Transverse colon (tissue), 4 donors: ENCODE measurements around the gene CBFA2T2. TPM values are rescaled to one million over a fixed set of nuclear protein-coding genes. Genes with fewer than 3 reads are reported as not detected.

Source experiments
- DNase-seq: peaks from one replicate; pipeline ENCODE4 v3.0.0-alpha.2; 2019
- H3K27ac ChIP-seq, 4 donors: fragments of 200-600 bp; sonication (generic); 2 replicates each; pipeline ENCODE4 v1.5.1; 2016 to 2018; ENCODE audit warnings: inconsistent platforms in 4 of 4
- H3K27me3 ChIP-seq: fragments of 200-600 bp; sonication (generic); 2 replicates; pipeline ENCODE4 v1.5.1; 2017; ENCODE audit warnings: inconsistent platforms
- H3K36me3 ChIP-seq, 4 donors: fragments of 200-600 bp; sonication (generic); 2 replicates each; pipeline ENCODE4 v1.5.1; 2017 to 2019; ENCODE audit warnings: inconsistent platforms in 4 of 4
- H3K4me1 ChIP-seq, 4 donors: fragments of 200-600 bp; sonication (generic); 2 replicates each; pipeline ENCODE4 v1.5.1; 2017 to 2020; ENCODE audit warnings: inconsistent platforms in 4 of 4
- H3K4me3 ChIP-seq, 4 donors: fragments of 200-600 bp; sonication (generic); 1 replicate in 1 of 4; 2 replicates in 3 of 4; pipeline versions ENCODE4 v1.5.1 to v1.6.1; 2017 to 2019; ENCODE audit warnings: inconsistent platforms in 4 of 4
- H3K9me3 ChIP-seq, 2 donors: fragments of 200-600 bp; sonication (generic); 2 replicates each; pipeline ENCODE4 v1.5.1; 2017 to 2019; ENCODE audit warnings: inconsistent platforms in 2 of 2
- CTCF ChIP-seq, 5 experiments: fragments of 200-600 bp in 3 of 5; fragments of 450-650 bp in 2 of 5; sonication (generic) in 3 of 5; IDR thresholded peaks; 1 replicate in 2 of 5; 2 replicates in 3 of 5; pipeline ENCODE4 v1.5.1; 2016 to 2017; ENCODE audit warnings: antibody characterized with exemption in 5 of 5, inconsistent platforms in 3 of 5, mild to moderate bottlenecking in 2 of 5, moderate library complexity in 1 of 5
- EP300 ChIP-seq: sonication (generic); formaldehyde crosslinking; IDR thresholded peaks from one replicate; pipeline ENCODE4 v1.6.1; 2017; ENCODE audit warnings: antibody characterized with exemption, low read depth
- POLR2A ChIP-seq: fragments of 450-650 bp; IDR thresholded peaks from one replicate; pipeline ENCODE4 v1.6.1; 2016; ENCODE audit warnings: antibody characterized with exemption, mild to moderate bottlenecking, moderate library complexity
- POLR2AphosphoS5 ChIP-seq, 3 donors: sonication (generic); formaldehyde crosslinking; IDR thresholded peaks; one replicate each; pipeline ENCODE4 v1.6.1; 2016; ENCODE audit warnings: antibody characterized with exemption in 3 of 3
- WGBS, 2 donors: methylation state at CpG; one replicate each; pipeline ENCODE4 v1.1.5; 2018; ENCODE audit warnings: low coverage in 1 of 2; 5-methylcytosine and 5-hydroxymethylcytosine counted together
- in situ Hi-C, 4 donors: fragments of 200-750 bp; cut with MboI; loops; one replicate each; pipeline versions ENCODE4 v1.15.0 to v1.15.1; 2017; ENCODE audit warnings: low sequenced_read_pairs in 3 of 4, low pct_ligation_motif_present in 1 of 4, low pct_unique_long_range_greater_than_20kb in 1 of 4
- intact Hi-C: fragments of 100-400 bp; cut with DNase I; formaldehyde crosslinking; loops from one replicate; pipeline ENCODE4 v1.15.1; 2023; ENCODE audit warnings: low total_unique reads
- total RNA-seq, 4 donors: library from RNA; depleted of rRNA; stranded (reverse); fragments of >200 nt; gene quantifications; one replicate each; pipeline ENCODE4 v1.1.0, GENCODE V29; 2016

Gene CBFA2T2
- total RNA-seq, 4 donors from 2014 or later: 35.8 to 62.3 (median 46.6) TPM

- intact Hi-C loops (loop anchor here (2.0 kb wide), 1 partner anchor 57 kb away; the partner anchor contains the start of gene PXMP4), in situ Hi-C loops (no loop called here)
- Histone ChIP-seq H3K9me3 (no peaks in the 10 kb centered on the region), H3K27ac (peak overlapping the region; percentile 87 to 90 (median 89)), H3K4me3 (peak overlapping the region; percentile 32 to 71 (median 52)), H3K27me3 (no peaks in the 10 kb centered on the region), H3K4me1 (peaks cover 15 to 40% (median 32%) of the 10 kb centered on the region in 4 donors), H3K36me3 (peaks cover 0 to 4% (median 1%) of the 10 kb centered on the region in 4 donors)
- peak; percentile 70 for TF ChIP-seq POLR2A
- peak in 1 of 5 experiments; percentile 22 for TF ChIP-seq CTCF (IDR thresholded peaks at IDR 0.05)
- TF ChIP-seq POLR2AphosphoS5 (IDR thresholded peaks at IDR 0.05): peak; percentile 48 to 82 (median 79)
- no peak for TF ChIP-seq EP300
- DNase-seq: peak; percentile 89
- WGBS, 2 donors: 1% methylated on average over 29 of the region's 84 CpGs; no CpG with 5 or more reads in 1 of the 2 donors
Observed at GRCh38 chr20:33663161-33664084, 173.5 kb downstream of the CBFA2T2 start.

GRCh38 chr20:33664085-33664761 is 174.3 kb downstream of the CBFA2T2 start:
- no peaks in the 10 kb centered on the region for H3K27me3 ChIP-seq
- no peak for TF ChIP-seq EP300
- no peak for TF ChIP-seq POLR2AphosphoS5 (IDR thresholded peaks at IDR 0.05)
- TF ChIP-seq CTCF (IDR thresholded peaks at IDR 0.05): no peak
- TF ChIP-seq POLR2A: no peak
- H3K36me3 ChIP-seq: peaks cover 0 to 5% (median 1%) of the 10 kb centered on the region in 4 donors
- peak overlapping the region; percentile 32 to 71 (median 52) for H3K4me3 ChIP-seq
- H3K4me1 ChIP-seq: peaks cover 15 to 42% (median 34%) of the 10 kb centered on the region in 4 donors
- in situ Hi-C loops (no loop called here), intact Hi-C loops (no loop called here)
- 37 to 86% methylated on average over 1 to 9 of the region's 9 CpGs for WGBS, 2 donors
- peak overlapping the region; percentile 87 to 90 (median 89) for H3K27ac ChIP-seq
- no peaks in the 10 kb centered on the region for H3K9me3 ChIP-seq
- no peak for DNase-seq

- Histone ChIP-seq H3K27ac (peak overlapping the region in 2 of 4 donors; percentile 90), H3K4me3 (no peak overlapping the region), H3K36me3 (peaks cover 0 to 5% (median 0%) of the 10 kb centered on the region in 4 donors), H3K9me3 (no peaks in the 10 kb centered on the region), H3K27me3 (no peaks in the 10 kb centered on the region), H3K4me1 (peaks cover 15 to 42% (median 34%) of the 10 kb centered on the region in 4 donors)
- in situ Hi-C loops (no loop called here), intact Hi-C loops (no loop called here)
- 100% methylated on average over 2 of the region's 2 CpGs; no CpG with 5 or more reads in 1 of the 2 donors for WGBS, 2 donors
- no peak for DNase-seq
- no peak for TF ChIP-seq POLR2AphosphoS5 (IDR thresholded peaks at IDR 0.05)
- no peak for TF ChIP-seq EP300
- TF ChIP-seq CTCF (IDR thresholded peaks at IDR 0.05): no peak
- no peak for TF ChIP-seq POLR2A
Observed at GRCh38 chr20:33664762-33665144, 174.9 kb downstream of the CBFA2T2 start.
